Left ventricle myocardium inferior (tissue), 1 donor: ENCODE results near the gene HTT-AS. TPM values are rescaled to one million over a fixed set of nuclear protein-coding genes. Genes with fewer than 3 reads are reported as not detected.
"Not testable (repeated sequence)": the region's sequence is repeated elsewhere in the genome, so short reads cannot be mapped to it uniquely, and the experiment has no call there.

Experiments
- DNase-seq: peaks from one replicate; pipeline ENCODE4 v3.0.0-alpha.2; 2020
- H3K27ac ChIP-seq: fragments of 200-600 bp; replicated peaks from 2 replicates; pipeline ENCODE4 v1.8.0; 2021
- H3K27me3 ChIP-seq: fragments of 200-600 bp; 2 replicates; pipeline ENCODE4 v1.8.0; 2021; ENCODE audit warnings: low read depth
- H3K36me3 ChIP-seq: fragments of 200-600 bp; 2 replicates; pipeline ENCODE4 v1.8.0; 2021
- H3K4me1 ChIP-seq: fragments of 200-600 bp; 2 replicates; pipeline ENCODE4 v1.8.0; 2021
- H3K4me3 ChIP-seq: fragments of 200-600 bp; 2 replicates; pipeline ENCODE4 v1.8.0; 2021; ENCODE audit warnings: mild to moderate bottlenecking, moderate library complexity
- H3K9me3 ChIP-seq: fragments of 200-600 bp; replicated peaks from 2 replicates; pipeline ENCODE4 v1.8.0; 2021
- CTCF ChIP-seq: fragments of 200-600 bp; IDR thresholded peaks from 2 replicates; pipeline ENCODE4 v1.8.0; 2021; ENCODE audit warnings: antibody characterized with exemption, mild to moderate bottlenecking, borderline replicate concordance
- intact Hi-C: fragments of 100-400 bp; cut with micrococcal nuclease; formaldehyde crosslinking; loops from one replicate; pipeline ENCODE4 v1.11.0; 2022
- total RNA-seq: library from RNA; stranded (reverse); fragmentation: NEBNext Ultra II Directional; extraction: Animal tissue kit (Norgen Biotek cat#: 25700); gene quantifications from one replicate; pipeline ENCODE4 v1.2.1, GENCODE V29; 2021
- donor health status: DM: no; HTN: yes; CAD: no; lungs with severe emphysema.

HTT-AS gene
- total RNA-seq, 1 donor from 2014 or later: not detected

GRCh38 chr4:3062471-3062870 lies 11.9 kb downstream of the HTT-AS start:
- intact Hi-C loops: no loop called here
- H3K36me3 ChIP-seq: no peaks in the 10 kb centered on the region
- no peak for TF ChIP-seq CTCF
- peaks cover 7% of the 10 kb centered on the region for H3K9me3 ChIP-seq
- H3K4me3 ChIP-seq: no peak overlapping the region
- no peak overlapping the region for H3K27ac ChIP-seq
- no peak for DNase-seq
- H3K4me1 ChIP-seq: no peaks in the 10 kb centered on the region
- H3K27me3 ChIP-seq: no peaks in the 10 kb centered on the region

- Histone ChIP-seq H3K36me3 (no peaks in the 10 kb centered on the region), H3K9me3 (peaks cover 6% of the 10 kb centered on the region), H3K27me3 (no peaks in the 10 kb centered on the region), H3K4me1 (no peaks in the 10 kb centered on the region), H3K4me3 (no peak overlapping the region), H3K27ac (no peak overlapping the region)
- intact Hi-C loops: no loop called here
- no peak for TF ChIP-seq CTCF
- no peak for DNase-seq
These were observed 13.4 kb downstream of the HTT-AS start for GRCh38 chr4:3060946-3061345.

GRCh38 chr4:3059943-3060342 lies 14.4 kb downstream of the HTT-AS start:
- intact Hi-C loops: no loop called here
- Histone ChIP-seq H3K27me3 (no peaks in the 10 kb centered on the region), H3K4me1 (no peaks in the 10 kb centered on the region), H3K9me3 (peaks cover 16% of the 10 kb centered on the region), H3K36me3 (no peaks in the 10 kb centered on the region), H3K27ac (no peak overlapping the region), H3K4me3 (no peak overlapping the region)
- TF ChIP-seq CTCF: no peak
- no peak for DNase-seq

GRCh38 chr4:3054169-3054759 lies 20.1 kb downstream of the HTT-AS start:
- no peak for DNase-seq
- no peak for TF ChIP-seq CTCF
- Histone ChIP-seq H3K27ac (no peak overlapping the region), H3K9me3 (peaks cover 21% of the 10 kb centered on the region), H3K27me3 (no peaks in the 10 kb centered on the region), H3K4me3 (no peak overlapping the region), H3K4me1 (no peaks in the 10 kb centered on the region), H3K36me3 (no peaks in the 10 kb centered on the region)
- intact Hi-C loops: no loop called here

GRCh38 chr4:3051141-3051897 lies 23.0 kb downstream of the HTT-AS start:
- H3K4me1 ChIP-seq, DNase-seq, H3K27ac ChIP-seq, H3K36me3 ChIP-seq, H3K27me3 ChIP-seq, intact Hi-C loops, H3K4me3 ChIP-seq: not testable (repeated sequence)
- peaks cover 19% of the 10 kb centered on the region for H3K9me3 ChIP-seq
